Fibroblast of skin of left quadriceps (primary cell): ENCODE measurements around the gene AMZ1.
"Not testable (repeated sequence)": the region's sequence is repeated elsewhere in the genome, so short reads cannot be mapped to it uniquely, and the experiment has no call there.

Source experiments
- DNase-seq, 2 experiments: peaks; one replicate each; pipeline ENCODE4 v3.0.0-alpha.2; 2013; ENCODE audit warnings: low read depth in 2 of 2

The AMZ1 gene

DNA sequence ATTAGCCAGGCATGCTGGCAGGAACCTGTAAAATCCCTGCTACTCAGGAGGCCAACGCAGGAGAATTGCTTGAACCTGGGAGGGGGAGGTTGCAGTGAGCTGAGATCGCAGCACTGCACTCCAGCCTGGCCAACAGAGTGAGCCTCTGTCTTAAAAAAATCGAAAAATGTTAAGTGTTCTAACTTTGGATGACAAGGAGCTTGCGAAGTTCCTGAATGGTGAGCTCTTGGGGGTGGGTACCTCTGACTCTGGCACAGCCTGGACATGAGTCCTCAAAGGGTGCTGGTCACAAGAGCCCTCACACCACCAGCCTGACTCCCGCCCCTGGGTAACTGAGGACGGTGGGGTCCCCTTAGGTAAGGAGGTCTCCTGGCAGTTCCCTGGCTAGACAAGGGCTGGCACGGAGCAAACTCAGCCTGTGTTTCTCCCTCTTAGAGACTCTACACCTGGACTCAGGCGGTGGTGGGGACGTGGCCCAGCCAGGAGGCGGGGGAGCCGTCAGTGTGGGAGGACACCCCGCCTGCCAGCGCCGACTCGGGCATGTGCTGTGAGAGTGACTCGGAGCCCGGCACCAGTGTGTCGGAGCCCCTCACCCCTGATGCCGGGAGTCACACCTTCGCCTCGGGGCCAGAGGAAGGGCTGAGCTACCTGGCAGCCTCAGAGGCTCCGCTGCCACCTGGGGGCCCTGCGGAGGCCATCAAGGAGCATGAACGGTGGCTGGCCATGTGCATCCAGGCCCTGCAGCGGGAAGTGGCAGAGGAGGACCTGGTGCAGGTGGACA is 24.1 kb downstream of the AMZ1 start:
- DNase-seq = no peak

DNA sequence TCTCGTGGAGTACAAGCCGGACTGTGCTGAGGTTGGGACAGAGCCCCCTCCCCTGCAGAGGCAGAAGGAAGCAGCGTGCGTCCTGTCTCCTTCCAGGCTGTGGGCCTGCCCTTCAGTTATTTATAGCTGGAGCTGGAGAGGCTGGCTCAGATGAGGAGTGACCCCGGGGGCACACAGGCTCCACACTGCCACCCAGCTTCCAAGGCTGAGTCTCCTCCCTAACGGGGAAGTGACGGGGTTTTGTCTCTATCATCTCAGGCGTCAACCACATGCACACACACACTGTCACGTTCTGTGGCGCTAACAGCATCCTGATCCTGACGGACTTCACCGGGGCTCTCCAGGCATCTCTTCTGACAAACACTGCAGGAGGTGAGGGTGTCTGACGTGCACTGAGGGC is 25.4 kb downstream of the AMZ1 start:
- DNase-seq = no peak

GRCh38 chr7:2713978-2714377 is 26.0 kb downstream of the AMZ1 start:
- DNase-seq = no peak

DNA sequence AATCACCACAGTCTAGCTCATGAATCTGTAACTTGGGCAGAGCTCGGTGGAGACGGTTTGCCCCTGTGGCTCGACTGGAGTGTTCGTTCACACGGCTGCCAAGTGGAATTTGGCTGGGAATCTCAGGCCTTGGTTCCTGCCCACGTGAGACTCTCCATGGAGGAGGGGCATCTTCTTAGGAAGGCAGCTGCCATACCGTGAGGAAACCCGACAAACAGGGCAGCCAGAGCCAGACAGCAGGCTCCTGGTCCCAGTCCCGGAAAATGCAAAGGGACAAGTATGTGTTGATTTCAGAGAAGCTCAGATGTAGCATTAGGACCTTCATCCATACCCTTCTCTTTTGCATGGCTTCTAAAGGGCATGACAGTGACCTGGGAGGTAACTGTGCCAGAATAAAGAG is 26.6 kb downstream of the AMZ1 start:
- DNase-seq = no peak

- no peak for DNase-seq
Measured at GRCh38 chr7:2715341-2716231, 27.6 kb downstream of the AMZ1 start.

GRCh38 chr7:2716488-2716887 is 28.5 kb downstream of the AMZ1 start:
- DNase-seq = no peak

- no peak for DNase-seq
Measured at GRCh38 chr7:2716906-2717292, 28.9 kb downstream of the AMZ1 start.

DNA sequence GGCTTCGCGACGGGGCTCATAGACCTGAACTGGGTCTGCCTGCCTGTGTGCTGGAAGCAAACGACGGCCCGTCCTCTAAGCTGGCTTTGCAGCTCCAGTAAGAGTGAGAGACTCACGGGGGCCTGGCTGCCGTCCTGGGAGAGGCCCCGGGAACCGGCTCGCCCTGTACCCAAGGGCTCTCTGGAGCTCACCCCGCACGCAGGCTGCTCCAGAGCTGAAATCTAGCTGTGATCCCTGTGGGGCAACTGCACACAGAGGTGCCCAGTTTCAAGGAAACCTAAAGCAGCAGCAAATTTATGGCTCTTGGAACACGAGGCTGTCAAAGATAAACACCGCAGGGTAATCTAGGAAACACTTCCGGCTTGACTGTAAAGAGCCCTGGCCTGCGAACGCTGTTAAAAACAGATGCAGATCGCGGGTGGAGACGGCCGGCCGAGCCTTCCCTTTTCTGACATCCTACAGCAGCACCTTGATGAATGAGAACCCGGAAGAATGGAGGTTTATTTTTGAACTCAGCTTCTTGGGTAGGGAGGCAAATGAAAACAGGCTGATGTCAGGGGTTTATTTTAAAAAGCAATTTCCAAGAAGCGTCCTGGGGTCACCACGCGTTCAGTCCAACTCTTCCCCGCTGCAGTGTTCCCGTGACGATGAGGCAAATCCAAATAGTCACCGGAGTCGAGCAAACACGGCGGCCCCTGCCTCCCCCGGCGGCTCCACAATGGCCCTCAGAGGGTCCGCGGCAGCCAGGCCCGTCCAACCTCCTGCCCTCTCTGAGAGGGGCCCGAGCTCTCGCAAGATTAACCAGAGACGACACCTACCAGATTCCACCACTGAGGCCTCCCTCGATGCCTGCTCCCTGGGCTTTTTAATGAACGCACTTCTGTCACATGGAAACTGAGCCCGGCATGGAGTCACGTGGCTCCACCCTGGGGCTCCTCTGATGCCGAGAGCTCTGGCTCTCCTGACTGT is 29.6 kb downstream of the AMZ1 start:
- DNase-seq = no peak

DNA sequence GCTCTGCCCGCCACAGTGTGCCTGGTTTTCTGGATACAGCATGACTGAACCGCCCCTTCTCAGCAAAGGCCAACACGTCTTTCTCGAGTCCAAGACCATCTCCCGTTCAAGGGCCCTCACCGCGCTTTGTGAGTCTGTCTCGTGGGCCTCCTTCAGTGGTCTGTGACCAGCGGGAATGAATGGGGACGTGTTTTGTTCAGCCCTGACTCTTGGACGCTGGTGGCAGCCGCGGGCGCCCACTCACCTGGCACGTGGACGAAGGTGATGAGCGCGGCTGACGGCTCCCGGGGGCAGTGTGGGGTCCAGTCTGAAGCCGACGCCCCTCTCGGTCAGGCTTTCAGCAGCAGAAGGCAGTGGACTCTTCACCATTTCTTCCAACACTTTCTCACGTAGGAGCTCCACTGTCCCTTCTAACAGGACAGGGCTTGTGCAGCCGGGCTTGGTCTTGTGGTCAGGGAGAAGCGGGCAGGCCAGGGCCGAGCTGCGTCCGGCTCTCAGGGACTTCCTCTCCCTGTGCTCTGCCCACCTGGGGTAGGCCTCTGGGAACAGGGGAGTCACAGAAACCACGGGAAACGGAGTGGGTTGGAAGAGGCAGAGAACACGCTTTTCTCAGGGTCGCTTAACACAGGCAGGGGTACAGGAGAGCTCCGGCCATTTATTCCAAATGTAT is 30.4 kb downstream of the AMZ1 start:
- DNase-seq = no peak

DNA sequence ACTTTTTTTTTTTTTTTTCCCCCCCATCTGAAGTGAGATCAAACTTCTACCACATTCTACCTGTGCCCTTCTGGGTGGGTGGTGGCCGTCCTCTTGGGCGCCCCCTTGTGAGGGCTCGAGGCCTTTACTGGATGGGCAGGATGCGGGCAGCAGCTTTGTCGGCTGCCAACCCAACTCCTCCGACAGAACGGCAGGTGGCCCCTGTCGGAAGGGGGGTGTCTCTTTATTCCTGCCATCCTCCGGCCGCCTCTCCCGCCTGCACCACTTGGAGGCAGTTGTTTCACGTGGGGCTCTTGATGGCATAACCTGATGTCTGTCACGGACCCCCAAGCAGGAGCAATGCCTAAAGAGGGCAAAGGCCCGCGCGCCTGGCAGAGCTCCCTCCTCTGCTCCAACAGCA is 31.0 kb downstream of the AMZ1 start:
- no peak for DNase-seq

DNA sequence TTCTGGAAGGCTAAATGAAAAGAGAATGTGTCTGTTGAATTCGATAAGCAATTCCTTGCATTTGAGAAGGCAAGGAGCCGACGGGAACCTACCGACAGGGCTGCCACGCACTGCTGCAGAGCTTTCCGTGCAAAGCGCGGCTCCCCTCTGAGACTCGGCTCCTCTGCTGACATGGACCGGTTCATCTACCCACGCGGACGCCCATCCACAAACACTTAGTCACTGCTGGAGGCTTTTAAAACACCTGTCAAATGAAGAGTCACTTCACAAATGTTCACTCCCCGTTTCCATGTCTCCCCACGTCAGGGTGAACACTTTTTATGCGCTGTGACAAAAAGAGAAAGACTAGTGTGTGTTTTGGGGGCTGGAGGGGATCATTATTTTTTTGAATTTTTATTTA is 32.0 kb downstream of the AMZ1 start:
- no peak for DNase-seq

- no peak for DNase-seq
Measured at GRCh38 chr7:2721842-2722241, 33.8 kb downstream of the AMZ1 start.

DNA sequence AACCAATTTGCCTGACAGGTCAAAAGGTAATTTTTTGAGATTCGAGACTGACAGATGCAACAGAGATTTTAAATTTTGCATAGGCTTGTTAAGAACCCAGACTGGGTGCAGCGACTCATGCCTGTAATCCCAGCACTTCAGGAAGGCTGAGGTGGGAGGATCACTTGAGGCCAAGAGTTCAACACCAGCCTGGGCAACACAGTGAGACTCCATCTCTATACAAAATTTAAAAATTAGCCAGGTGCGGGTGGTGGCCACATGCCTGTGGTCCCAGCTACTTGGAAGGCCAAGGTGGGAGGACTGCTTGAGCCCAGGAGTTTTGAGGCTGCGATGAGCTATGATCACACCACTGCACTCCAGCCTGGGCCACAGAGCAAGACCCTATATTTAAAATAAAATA is 34.6 kb downstream of the AMZ1 start:
- DNase-seq = no peak

- no peak for DNase-seq
Measured at GRCh38 chr7:2723138-2723850, 35.3 kb downstream of the AMZ1 start.

DNA sequence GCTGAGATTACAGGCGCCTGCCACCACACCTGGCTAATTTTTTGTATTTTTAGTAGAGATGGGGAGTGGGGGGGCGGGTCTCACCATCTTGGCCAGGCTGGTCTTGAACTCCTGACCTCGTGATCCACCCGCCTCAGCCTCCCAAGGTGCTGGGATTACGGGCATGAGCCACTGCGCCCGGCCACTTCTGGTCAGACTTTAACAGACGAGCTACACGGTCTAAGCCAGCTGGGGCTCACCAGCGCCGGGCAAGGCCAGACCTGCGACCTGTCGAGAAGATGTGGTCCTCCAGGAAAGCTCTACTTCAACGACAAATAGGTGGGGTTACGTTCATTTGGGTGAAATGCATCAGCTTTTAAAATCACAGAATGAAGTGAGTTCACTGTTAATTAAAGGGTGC is 36.0 kb downstream of the AMZ1 start:
- not testable (repeated sequence) for DNase-seq

GRCh38 chr7:2724453-2725177 is 36.6 kb downstream of the AMZ1 start:
- no peak for DNase-seq

GRCh38 chr7:2725178-2726105 is 37.4 kb downstream of the AMZ1 start:
- no peak for DNase-seq

GRCh38 chr7:2726316-2727018 is 38.5 kb downstream of the AMZ1 start:
- DNase-seq = no peak
